Keratinocyte (primary cell): ENCODE results near the gene SCP2D1. TPM values are rescaled to one million over a fixed set of nuclear protein-coding genes. Genes with fewer than 3 reads are reported as not detected.

Experiments
- DNase-seq: peaks from one replicate; pipeline ENCODE4 v3.0.0-alpha.2; 2011; ENCODE audit warnings: low read depth, missing footprints, low spot score
- FAIRE-seq: peaks from 2 replicates; lab custom pipeline; 2011; peaks lifted over from hg19 to GRCh38; lab: Jason Lieb, UNC
- H2AFZ ChIP-seq: 2 replicates; pipeline ENCODE4 v1.6.0; 2012; ENCODE audit warnings: low read length, control low read depth, inconsistent platforms; ENCODE audit not compliant: control insufficient read depth
- H3K27ac ChIP-seq: 2 replicates; pipeline ENCODE4 v1.5.1; 2011; ENCODE audit warnings: low read length; ENCODE audit not compliant: control insufficient read depth, insufficient read depth
- H3K27me3 ChIP-seq: 3 replicates; pipeline ENCODE4 v1.6.0; 2011; ENCODE audit warnings: low read length; ENCODE audit not compliant: control insufficient read depth, insufficient read depth; ENCODE audit errors: extremely low read depth
- H3K36me3 ChIP-seq, 2 experiments: 2 replicates in 1 of 2; 3 replicates in 1 of 2; pipeline ENCODE4 v1.5.1; 2011; ENCODE audit warnings: low read length in 2 of 2, mild to moderate bottlenecking in 1 of 2; ENCODE audit not compliant: control insufficient read depth in 2 of 2, insufficient read depth in 2 of 2; ENCODE audit errors: extremely low read depth in 1 of 2
- H3K4me1 ChIP-seq: 3 replicates; pipeline ENCODE4 v1.5.1; 2011; ENCODE audit warnings: low read length; ENCODE audit not compliant: control insufficient read depth, insufficient read depth; ENCODE audit errors: extremely low read depth
- H3K4me2 ChIP-seq: 3 replicates; pipeline ENCODE4 v1.6.0; 2011; ENCODE audit warnings: low read depth, low read length; ENCODE audit not compliant: control insufficient read depth, insufficient read depth; ENCODE audit errors: extremely low read depth
- H3K4me3 ChIP-seq, 3 experiments: fragments of 200-600 bp in 1 of 3; sonication (generic) in 1 of 3; 2 replicates in 2 of 3; 3 replicates in 1 of 3; pipeline ENCODE4 v1.5.1; 2011 to 2016; ENCODE audit warnings: low read length in 3 of 3, mild to moderate bottlenecking in 3 of 3, control low read depth in 2 of 3, inconsistent platforms in 1 of 3, low read depth in 1 of 3, mixed read lengths in 1 of 3, mixed run types in 1 of 3, moderate library complexity in 1 of 3; ENCODE audit not compliant: control insufficient read depth in 2 of 3, insufficient read depth in 2 of 3; ENCODE audit errors: extremely low read depth in 1 of 3
- H3K79me2 ChIP-seq: 2 replicates; pipeline ENCODE4 v1.6.0; 2012; ENCODE audit warnings: low read length; ENCODE audit not compliant: control insufficient read depth, insufficient read depth
- H3K9ac ChIP-seq: 3 replicates; pipeline ENCODE4 v1.6.0; 2011; ENCODE audit warnings: low read length; ENCODE audit not compliant: control insufficient read depth, insufficient read depth; ENCODE audit errors: extremely low read depth
- H3K9me1 ChIP-seq: 3 replicates; pipeline ENCODE4 v1.6.0; 2011; ENCODE audit warnings: low read length; ENCODE audit not compliant: control insufficient read depth, insufficient read depth; ENCODE audit errors: extremely low read depth
- H3K9me3 ChIP-seq: 2 replicates; pipeline ENCODE4 v1.5.1; 2012; ENCODE audit warnings: low read depth, low read length; ENCODE audit not compliant: control insufficient read depth
- H4K20me1 ChIP-seq: 3 replicates; pipeline ENCODE4 v1.6.0; 2011; ENCODE audit warnings: low read length; ENCODE audit not compliant: control insufficient read depth, insufficient read depth; ENCODE audit errors: extremely low read depth
- CTCF ChIP-seq, 3 experiments: IDR thresholded peaks in 1 of 3; conservative IDR thresholded peaks in 1 of 3; optimal IDR thresholded peaks in 1 of 3; 2 replicates in 2 of 3; 3 replicates in 1 of 3; pipeline versions ENCODE3 to v1.5.1; 2011; ENCODE audit warnings: low read length in 3 of 3, mild to moderate bottlenecking in 3 of 3, moderate library complexity in 2 of 3, control low read depth in 1 of 3, inconsistent platforms in 1 of 3; ENCODE audit not compliant: insufficient read depth in 2 of 3; ENCODE audit errors: extremely low read depth in 1 of 3
- EZH2 ChIP-seq: IDR thresholded peaks from one replicate; pipeline ENCODE4 v1.6.1; 2012; ENCODE audit warnings: inconsistent platforms, mild to moderate bottlenecking, low read length, moderate library complexity
- dilution Hi-C: fragments of 300-500 bp; cut with MboI; formaldehyde crosslinking; loops from one replicate; pipeline ENCODE4 v1.7.0; 2020; ENCODE audit warnings: low sequenced_read_pairs; ENCODE audit not compliant: extremely low pct_ligation_motif_present
- polyA plus RNA-seq, 5 experiments: library from polyadenylated mRNA; depleted of rRNA in 3 of 5; stranded (reverse) in 3 of 5; stranded (forward) in 1 of 5; unstranded in 1 of 5; fragments of >200 nt; gene quantifications; 1 replicate in 1 of 5; 2 replicates in 3 of 5; 3 replicates in 1 of 5; pipeline versions ENCODE4 v1.2.1 to v1.2.3, GENCODE V29; 2011 to 2012; ENCODE audit warnings: missing spikeins in 2 of 5, low read depth in 1 of 5, low replicate concordance in 1 of 5

The SCP2D1 gene
- polyA plus RNA-seq, 1 donor (not counting 4 experiments of a cell fraction or from before 2014, with no cell fraction given) = not detected

GRCh38 chr20:18840248-18840645 is 26.7 kb downstream of the SCP2D1 start:
- H3K27ac ChIP-seq = no peak overlapping the region
- H2AFZ ChIP-seq = no peak overlapping the region
- no peaks in the 10 kb centered on the region for H3K27me3 ChIP-seq
- no peak overlapping the region for H3K4me2 ChIP-seq
- no peak overlapping the region for H3K4me3 ChIP-seq
- no peaks in the 10 kb centered on the region for H3K9me1 ChIP-seq
- FAIRE-seq (no peak), DNase-seq (no peak)
- TF ChIP-seq CTCF (optimal IDR thresholded peaks at IDR 0.05 in 1 of 3, IDR thresholded peaks at IDR 0.05 in 1 of 3, conservative IDR thresholded peaks at IDR 0.05 in 1 of 3; ENCODE audit: extremely low read depth in 1 of 3, insufficient read depth in 2 of 3, low read length in 3 of 3) (no peak), EZH2 (no peak)
- H4K20me1 ChIP-seq = no peaks in the 10 kb centered on the region
- no peaks in the 10 kb centered on the region for H3K9me3 ChIP-seq
- H3K79me2 ChIP-seq = no peaks in the 10 kb centered on the region
- H3K9ac ChIP-seq = no peak overlapping the region
- H3K4me1 ChIP-seq = no peaks in the 10 kb centered on the region
- dilution Hi-C loops = no loop called here
- H3K36me3 ChIP-seq = no peaks in the 10 kb centered on the region

GRCh38 chr20:18845017-18845416 is 31.4 kb downstream of the SCP2D1 start:
- no peak overlapping the region for H3K27ac ChIP-seq
- H3K9me1 ChIP-seq = no peaks in the 10 kb centered on the region
- H3K9ac ChIP-seq = no peak overlapping the region
- H3K4me1 ChIP-seq = no peaks in the 10 kb centered on the region
- FAIRE-seq (no peak), DNase-seq (no peak)
- dilution Hi-C loops = no loop called here
- no peaks in the 10 kb centered on the region for H4K20me1 ChIP-seq
- no peaks in the 10 kb centered on the region for H3K9me3 ChIP-seq
- no peaks in the 10 kb centered on the region for H3K79me2 ChIP-seq
- H3K36me3 ChIP-seq = no peaks in the 10 kb centered on the region
- TF ChIP-seq CTCF (optimal IDR thresholded peaks at IDR 0.05 in 1 of 3, IDR thresholded peaks at IDR 0.05 in 1 of 3, conservative IDR thresholded peaks at IDR 0.05 in 1 of 3; ENCODE audit: extremely low read depth in 1 of 3, insufficient read depth in 2 of 3, low read length in 3 of 3) (no peak), EZH2 (no peak)
- no peak overlapping the region for H3K4me2 ChIP-seq
- no peak overlapping the region for H2AFZ ChIP-seq
- no peak overlapping the region for H3K4me3 ChIP-seq
- H3K27me3 ChIP-seq = no peaks in the 10 kb centered on the region
